Brain microvascular endothelial cell (primary cell): ENCODE results near the gene ASIC5.
"Not testable (repeated sequence)": the region's sequence is repeated elsewhere in the genome, so short reads cannot be mapped to it uniquely, and the experiment has no call there.

Experiments
- DNase-seq: peaks from one replicate; pipeline ENCODE4 v3.0.0-alpha.2; 2020
- H3K27ac ChIP-seq: fragments of 250-450 bp; sonication (Bioruptor Pico); 2 replicates; pipeline ENCODE4 v1.5.1; 2020; ENCODE audit warnings: mild to moderate bottlenecking, moderate library complexity
- H3K27me3 ChIP-seq: fragments of 250-450 bp; sonication (Bioruptor Pico); replicated peaks from 2 replicates; pipeline ENCODE4 v1.5.1; 2020; ENCODE audit warnings: mild to moderate bottlenecking
- H3K36me3 ChIP-seq: fragments of 250-450 bp; sonication (Bioruptor Pico); replicated peaks from 2 replicates; pipeline ENCODE4 v1.5.1; 2020; ENCODE audit warnings: mild to moderate bottlenecking
- H3K4me3 ChIP-seq: 2 replicates; pipeline ENCODE4 v1.5.1; 2011; ENCODE audit warnings: low read depth, mild to moderate bottlenecking, control low read depth, low read length, moderate library complexity
- in situ Hi-C: cut with HindIII; loops from 2 replicates; pipeline ENCODE4 v1.10.0; 2017; ENCODE audit warnings: low sequenced_read_pairs, low pct_ligation_motif_present
- TF ChIP-seq, protein P1 (sequence below): IDR thresholded peaks from 2 replicates; pipeline ENCODE4 v1.5.1; 2011; ENCODE audit warnings: low read depth, mild to moderate bottlenecking, moderate library complexity, low read length, control low read depth, inconsistent platforms; ENCODE audit errors: missing control alignments

The ASIC5 gene

DNA sequence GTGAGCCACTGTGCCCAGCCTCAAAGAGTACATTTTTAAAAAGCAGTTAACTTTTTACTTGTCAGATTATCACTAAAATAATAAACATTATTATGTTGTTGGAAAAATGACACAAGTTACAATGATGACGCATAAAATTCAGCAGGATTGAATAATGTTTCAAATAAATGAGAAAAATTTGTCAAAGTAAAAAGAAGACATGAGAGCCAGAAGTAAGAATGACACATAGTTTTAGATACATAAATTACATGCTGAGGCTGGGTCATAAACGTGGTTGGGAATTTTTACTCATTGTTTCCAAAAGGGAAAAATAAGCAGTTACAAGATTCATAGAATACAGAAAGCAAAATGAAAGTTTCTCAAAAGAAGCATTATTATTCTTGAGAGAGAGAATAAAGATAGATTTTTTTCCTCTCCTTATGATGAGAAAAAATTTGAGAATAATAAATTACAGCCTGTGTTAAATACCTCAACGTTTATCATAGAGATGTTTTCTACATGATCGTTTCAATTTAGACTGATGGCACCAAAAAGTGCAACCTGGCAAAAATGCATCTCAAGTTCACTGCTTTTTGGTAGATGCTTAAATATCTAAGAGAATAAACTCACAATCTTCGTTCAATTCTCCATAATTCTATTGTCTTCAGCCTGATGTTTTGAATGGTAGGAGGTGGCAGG lies 66.8 kb downstream of the ASIC5 start:
- Histone ChIP-seq H3K4me3 (no peak overlapping the region), H3K27ac (no peak overlapping the region), H3K36me3 (no peaks in the 10 kb centered on the region), H3K27me3 (no peaks in the 10 kb centered on the region)
- TF ChIP-seq, protein P1, sequence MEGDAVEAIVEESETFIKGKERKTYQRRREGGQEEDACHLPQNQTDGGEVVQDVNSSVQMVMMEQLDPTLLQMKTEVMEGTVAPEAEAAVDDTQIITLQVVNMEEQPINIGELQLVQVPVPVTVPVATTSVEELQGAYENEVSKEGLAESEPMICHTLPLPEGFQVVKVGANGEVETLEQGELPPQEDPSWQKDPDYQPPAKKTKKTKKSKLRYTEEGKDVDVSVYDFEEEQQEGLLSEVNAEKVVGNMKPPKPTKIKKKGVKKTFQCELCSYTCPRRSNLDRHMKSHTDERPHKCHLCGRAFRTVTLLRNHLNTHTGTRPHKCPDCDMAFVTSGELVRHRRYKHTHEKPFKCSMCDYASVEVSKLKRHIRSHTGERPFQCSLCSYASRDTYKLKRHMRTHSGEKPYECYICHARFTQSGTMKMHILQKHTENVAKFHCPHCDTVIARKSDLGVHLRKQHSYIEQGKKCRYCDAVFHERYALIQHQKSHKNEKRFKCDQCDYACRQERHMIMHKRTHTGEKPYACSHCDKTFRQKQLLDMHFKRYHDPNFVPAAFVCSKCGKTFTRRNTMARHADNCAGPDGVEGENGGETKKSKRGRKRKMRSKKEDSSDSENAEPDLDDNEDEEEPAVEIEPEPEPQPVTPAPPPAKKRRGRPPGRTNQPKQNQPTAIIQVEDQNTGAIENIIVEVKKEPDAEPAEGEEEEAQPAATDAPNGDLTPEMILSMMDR, result no peak
- DNase-seq, result no peak
- in situ Hi-C loops, result no loop called here

DNA sequence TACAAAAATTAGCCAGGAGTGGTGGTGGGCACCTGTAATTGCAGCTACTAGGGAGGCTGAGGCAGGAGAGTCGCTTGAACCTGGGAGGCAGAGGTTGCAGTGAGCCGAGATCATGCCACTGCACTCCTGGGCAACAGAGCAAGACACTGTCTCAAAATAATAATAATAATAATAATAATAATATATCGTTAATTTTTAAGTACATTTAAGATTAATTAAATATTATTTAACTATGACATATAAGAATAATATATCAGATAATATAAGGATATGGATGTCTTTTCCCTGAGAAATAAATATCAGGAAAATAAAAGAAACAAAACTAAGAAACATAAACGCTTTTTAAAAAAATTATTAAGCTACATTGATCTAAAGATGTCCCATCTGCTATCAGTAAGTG lies 68.5 kb downstream of the ASIC5 start:
- H3K4me3 ChIP-seq, H3K36me3 ChIP-seq, DNase-seq, H3K27me3 ChIP-seq, H3K27ac ChIP-seq, in situ Hi-C loops: not testable (repeated sequence)

DNA sequence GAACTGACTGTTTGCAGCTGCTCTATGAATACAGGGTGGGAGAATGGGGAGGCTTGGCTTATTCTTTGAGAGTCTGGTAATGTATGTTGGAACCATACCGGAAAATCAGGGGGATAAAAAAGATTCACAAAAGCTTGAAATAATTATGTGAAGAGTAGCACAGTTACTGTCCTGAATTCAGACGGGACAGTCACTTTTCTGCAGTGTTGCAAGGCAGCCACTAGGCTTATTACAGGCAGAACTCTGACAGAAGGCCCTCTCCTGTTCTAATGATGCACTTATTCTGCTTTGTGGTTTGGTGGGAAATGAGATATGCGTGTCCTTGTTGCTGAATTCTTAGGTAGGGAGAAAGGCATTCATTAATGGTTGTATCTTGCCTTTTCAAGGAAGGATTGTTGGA lies 70.1 kb downstream of the ASIC5 start:
- TF ChIP-seq, protein P1, result peak; percentile 75
- DNase-seq, result peak; percentile 39
- in situ Hi-C loops, result no loop called here

DNA sequence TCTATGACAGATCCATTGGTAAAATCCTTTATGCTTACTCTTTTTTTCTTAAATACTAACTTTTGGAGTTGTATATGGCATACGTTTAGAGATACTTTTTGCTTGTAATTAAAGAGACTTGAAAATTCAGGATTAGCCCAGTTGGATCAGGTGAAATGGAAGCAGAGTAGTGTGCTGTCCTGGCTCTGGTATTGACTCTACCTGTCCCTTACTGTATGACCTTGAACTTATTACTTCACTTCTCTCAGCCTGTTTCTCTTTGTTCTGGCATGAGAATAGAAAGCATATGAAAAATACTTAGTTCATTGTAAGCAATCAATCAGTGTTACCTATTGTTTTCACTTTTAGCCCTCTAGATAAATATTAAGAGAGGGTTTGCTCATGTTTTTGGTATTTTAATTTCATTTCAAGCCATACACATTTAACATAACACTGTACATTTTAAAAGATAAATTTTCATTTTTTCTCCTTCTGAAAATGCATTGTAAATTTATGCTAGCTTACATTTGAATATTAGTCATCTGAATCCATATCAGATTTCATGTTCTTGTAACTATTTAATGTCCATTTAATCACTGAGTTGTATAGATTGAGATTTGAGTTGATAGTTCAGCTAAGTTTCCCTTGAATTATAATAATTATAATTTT lies 71.4 kb downstream of the ASIC5 start:
- in situ Hi-C loops, result no loop called here
- TF ChIP-seq, protein P1, result no peak
- no peak for DNase-seq
- H3K27ac ChIP-seq, result no peak overlapping the region
- H3K36me3 ChIP-seq, result no peaks in the 10 kb centered on the region
- H3K4me3 ChIP-seq, result no peak overlapping the region
- H3K27me3 ChIP-seq, result no peaks in the 10 kb centered on the region

More for the DNA sequence above, 70.1 kb downstream of the ASIC5 start:
- no peak overlapping the region for H3K27ac ChIP-seq
- H3K27me3 ChIP-seq, result no peaks in the 10 kb centered on the region
- H3K36me3 ChIP-seq, result no peaks in the 10 kb centered on the region
- no peak overlapping the region for H3K4me3 ChIP-seq

DNA sequence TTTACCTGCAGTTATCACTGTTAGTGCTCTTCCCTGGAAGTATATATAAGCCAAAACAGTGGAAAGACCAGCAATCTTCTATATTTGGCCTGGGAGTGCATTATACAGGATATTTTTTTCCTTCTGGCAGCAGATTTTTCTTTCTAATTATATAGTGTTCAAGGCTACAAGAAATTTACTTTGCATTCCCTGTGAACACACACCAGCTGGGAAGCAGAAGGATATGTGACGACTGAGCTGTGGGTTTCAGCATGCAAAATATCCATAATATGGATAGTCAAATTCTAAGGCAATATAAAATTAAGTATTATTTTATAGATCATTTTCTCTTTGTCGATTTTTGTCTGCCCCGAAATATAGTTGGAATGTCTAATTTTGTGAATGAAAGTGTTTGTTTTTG lies 76.1 kb downstream of the ASIC5 start:
- no peak for DNase-seq
- no peaks in the 10 kb centered on the region for H3K27me3 ChIP-seq
- in situ Hi-C loops, result no loop called here
- no peak overlapping the region for H3K4me3 ChIP-seq
- TF ChIP-seq, protein P1, result no peak
- no peaks in the 10 kb centered on the region for H3K36me3 ChIP-seq
- no peak overlapping the region for H3K27ac ChIP-seq

DNA sequence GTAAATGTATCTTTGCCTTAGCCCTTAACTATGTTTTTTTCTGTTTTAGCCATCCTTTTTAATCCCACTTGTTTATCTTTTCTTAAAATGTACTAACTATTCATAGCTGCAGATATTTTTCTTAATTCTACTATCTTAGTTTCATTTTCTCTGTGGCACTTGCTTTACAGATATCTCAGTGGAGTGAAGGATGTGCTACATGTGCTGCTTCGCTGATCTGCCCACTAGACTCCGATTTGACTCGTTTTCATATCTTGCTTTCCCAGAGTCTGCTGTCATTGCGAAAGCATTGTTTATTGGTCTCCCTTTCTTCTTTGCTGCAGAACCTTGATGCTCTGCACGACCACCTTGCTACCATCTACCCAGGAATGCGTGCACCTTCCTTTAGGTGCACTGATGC lies 76.7 kb downstream of the ASIC5 start:
- no peaks in the 10 kb centered on the region for H3K36me3 ChIP-seq
- TF ChIP-seq, protein P1, result no peak
- no peak for DNase-seq
- in situ Hi-C loops, result no loop called here
- H3K27me3 ChIP-seq, result no peaks in the 10 kb centered on the region
- H3K27ac ChIP-seq, result no peak overlapping the region
- no peak overlapping the region for H3K4me3 ChIP-seq
